Measurements from ENCODE around the gene CSNK2A1. TPM values are rescaled to one million over a fixed set of nuclear protein-coding genes. Genes with fewer than 3 reads are reported as not detected.
"Not testable (repeated sequence)": the region's sequence is repeated elsewhere in the genome, so short reads cannot be mapped to it uniquely, and the experiment has no call there.

The CSNK2A1 gene
- total RNA-seq, 2 experiments from 2014 or later, result 111 to 124 TPM

GRCh38 chr20:481167-481566 lies 62.4 kb downstream of the CSNK2A1 start:
- DNase-seq (no peak), ATAC-seq (no peak)
- H3K27ac Mint-ChIP-seq, result no peak overlapping the region
- H3K4me1 Mint-ChIP-seq, result peaks cover 9% of the 10 kb centered on the region
- H3K4me3 Mint-ChIP-seq, result no peak overlapping the region
- H3K9me3 Mint-ChIP-seq (ENCODE audit: low read depth), result no peaks in the 10 kb centered on the region
- no peaks in the 10 kb centered on the region for H3K27me3 Mint-ChIP-seq
- H3K36me3 Mint-ChIP-seq, result peaks cover 29% of the 10 kb centered on the region
- CTCF ChIA-PET, result interaction anchor here (1.0 to 6.5 kb wide), 2 partner anchors 42 to 126 kb away, joined by 3 to 64 read pairs; no protein-coding TSS in a partner anchor

- H3K4me1 Mint-ChIP-seq, result peaks cover 9% of the 10 kb centered on the region
- ATAC-seq (no peak), DNase-seq (no peak)
- peaks cover 25% of the 10 kb centered on the region for H3K36me3 Mint-ChIP-seq
- no peaks in the 10 kb centered on the region for H3K27me3 Mint-ChIP-seq
- H3K27ac Mint-ChIP-seq, result no peak overlapping the region
- no peaks in the 10 kb centered on the region for H3K9me3 Mint-ChIP-seq (ENCODE audit: low read depth)
- CTCF ChIA-PET, result interaction anchor here (1.2 to 6.5 kb wide), 4 partner anchors 13 to 125 kb away, joined by 3 to 64 read pairs (median 9); no protein-coding TSS in a partner anchor
- H3K4me3 Mint-ChIP-seq, result no peak overlapping the region
Observed at GRCh38 chr20:480044-480443, 63.5 kb downstream of the CSNK2A1 start.

DNA sequence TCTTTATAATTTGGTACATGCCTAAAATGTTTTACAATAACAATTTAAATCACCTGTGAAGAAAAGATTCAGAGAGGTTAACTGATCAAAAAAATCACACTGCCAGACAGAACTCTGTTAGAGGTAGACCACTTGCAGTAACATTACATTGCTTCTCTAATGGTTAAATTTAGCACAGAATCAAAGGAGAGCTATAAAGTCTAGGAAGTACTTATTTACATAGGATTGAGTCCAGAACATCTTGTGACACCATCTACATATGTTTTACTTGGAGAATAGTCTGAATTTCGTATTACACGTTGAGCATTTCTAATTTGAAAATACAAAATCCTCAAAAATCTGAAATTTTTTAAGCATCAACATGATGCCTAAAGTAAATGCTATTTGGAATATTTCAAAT lies 64.1 kb downstream of the CSNK2A1 start:
- no peak for DNase-seq
- Mint-ChIP-seq H3K9me3 (ENCODE audit: low read depth) (no peaks in the 10 kb centered on the region), H3K36me3 (peaks cover 25% of the 10 kb centered on the region), H3K4me1 (peaks cover 9% of the 10 kb centered on the region), H3K27me3 (no peaks in the 10 kb centered on the region), H3K27ac (no peak overlapping the region), H3K4me3 (no peak overlapping the region)
- CTCF ChIA-PET, result interaction anchor here (1.2 to 6.5 kb wide), 4 partner anchors 13 to 125 kb away, joined by 3 to 64 read pairs (median 9); no protein-coding TSS in a partner anchor
- no peak for ATAC-seq

- DNase-seq (no peak), ATAC-seq (peak; percentile 81)
- no peaks in the 10 kb centered on the region for H3K9me3 Mint-ChIP-seq (ENCODE audit: low read depth)
- H3K36me3 Mint-ChIP-seq, result peaks cover 25% of the 10 kb centered on the region
- no peak overlapping the region for H3K4me3 Mint-ChIP-seq
- peak overlapping the region; percentile 10 for H3K27ac Mint-ChIP-seq
- peaks cover 9% of the 10 kb centered on the region for H3K4me1 Mint-ChIP-seq
- no peaks in the 10 kb centered on the region for H3K27me3 Mint-ChIP-seq
- CTCF ChIA-PET, result interaction anchor here (0.6 to 6.5 kb wide), 7 partner anchors 14 to 155 kb away, joined by 3 to 64 read pairs (median 5); no protein-coding TSS in a partner anchor
Observed at GRCh38 chr20:478949-479429, 64.6 kb downstream of the CSNK2A1 start.

DNA sequence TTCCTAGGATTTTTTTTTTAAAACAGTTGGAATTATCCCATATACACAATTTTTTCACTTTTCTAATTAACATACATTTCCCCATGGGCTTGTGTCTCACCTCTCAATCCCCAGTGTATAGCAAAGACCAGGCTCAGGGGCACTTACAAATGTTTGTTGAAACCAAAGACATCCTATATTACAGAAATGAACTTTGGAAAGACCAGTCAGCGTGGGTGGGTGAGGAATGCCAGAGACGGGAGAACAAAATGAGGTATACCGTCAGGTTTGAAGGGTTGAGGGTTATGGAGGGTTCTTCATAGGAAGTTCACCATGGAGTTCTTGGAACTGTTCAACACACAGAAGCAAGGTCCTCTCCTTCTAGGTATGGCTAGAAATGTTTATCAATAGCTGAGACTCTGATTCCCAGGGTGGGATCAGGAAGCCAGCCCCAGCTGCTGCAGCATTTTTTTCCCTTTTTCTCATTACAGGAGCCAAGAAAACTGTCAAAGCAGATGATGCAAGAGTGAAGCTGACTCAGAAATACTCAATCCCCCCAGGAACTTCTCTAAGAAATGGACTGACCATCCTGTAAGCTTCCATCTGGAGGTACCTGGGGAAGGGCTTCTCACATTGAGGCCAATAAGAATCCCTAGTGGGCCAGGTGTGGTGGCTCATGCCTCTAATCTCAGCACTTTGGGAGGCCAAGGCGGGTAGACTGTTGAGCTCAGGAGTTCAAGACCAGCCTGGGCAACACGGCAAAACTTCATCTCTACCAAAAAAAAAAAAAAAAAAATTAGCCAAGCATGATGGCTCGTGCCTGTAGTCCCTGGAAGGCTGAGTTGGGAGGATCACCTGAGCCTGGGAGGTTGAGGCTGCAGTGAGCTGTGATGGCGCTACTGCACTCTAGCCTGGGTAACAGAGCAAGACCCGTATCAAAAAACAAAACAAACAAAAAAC lies 65.3 kb downstream of the CSNK2A1 start:
- H3K36me3 Mint-ChIP-seq, result peaks cover 24% of the 10 kb centered on the region
- H3K27me3 Mint-ChIP-seq, result no peaks in the 10 kb centered on the region
- DNase-seq (no peak), ATAC-seq (peak; percentile 14)
- no peak overlapping the region for H3K4me3 Mint-ChIP-seq
- H3K9me3 Mint-ChIP-seq (ENCODE audit: low read depth), result no peaks in the 10 kb centered on the region
- CTCF ChIA-PET, result interaction anchor here (0.6 to 6.5 kb wide), 8 partner anchors 14 to 154 kb away, joined by 3 to 64 read pairs (median 4); no protein-coding TSS in a partner anchor
- peak overlapping the region; percentile 10 for H3K27ac Mint-ChIP-seq
- H3K4me1 Mint-ChIP-seq, result peaks cover 9% of the 10 kb centered on the region

DNA sequence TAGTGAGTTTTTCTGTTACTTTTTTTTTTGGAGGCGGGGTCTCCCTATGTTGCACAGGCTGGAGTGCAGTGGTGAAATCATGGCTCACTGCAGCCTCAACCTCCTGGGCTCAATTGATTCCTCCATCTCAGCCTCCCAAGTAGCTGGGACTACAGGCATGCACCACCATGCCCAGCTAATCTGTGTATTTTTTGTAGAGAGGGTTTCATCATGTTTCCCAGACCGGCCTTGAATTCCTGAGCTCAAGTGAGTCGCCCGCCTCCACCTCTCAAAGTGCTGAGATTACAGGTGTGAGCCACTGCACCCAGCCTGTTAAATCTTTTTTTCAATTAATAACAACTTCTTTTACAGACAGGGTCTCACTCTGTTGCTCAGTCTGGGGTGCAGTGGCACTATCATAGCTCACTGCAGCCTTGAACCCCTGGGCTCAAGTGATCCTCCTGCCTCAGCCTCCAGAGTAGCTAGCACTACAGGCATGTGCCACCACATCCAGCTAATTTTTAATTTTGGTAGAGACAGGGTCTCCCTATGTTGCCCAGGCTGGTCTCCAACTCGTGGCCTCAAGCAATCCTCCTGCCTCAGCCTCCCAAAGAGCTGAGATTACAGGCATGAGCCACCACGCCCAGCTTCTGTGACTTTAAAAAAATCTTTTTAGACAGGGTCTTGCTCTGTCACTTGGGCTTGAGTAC lies 66.9 kb downstream of the CSNK2A1 start:
- H3K27me3 Mint-ChIP-seq, result not testable (repeated sequence)
- peaks cover 30% of the 10 kb centered on the region for H3K36me3 Mint-ChIP-seq

DNA sequence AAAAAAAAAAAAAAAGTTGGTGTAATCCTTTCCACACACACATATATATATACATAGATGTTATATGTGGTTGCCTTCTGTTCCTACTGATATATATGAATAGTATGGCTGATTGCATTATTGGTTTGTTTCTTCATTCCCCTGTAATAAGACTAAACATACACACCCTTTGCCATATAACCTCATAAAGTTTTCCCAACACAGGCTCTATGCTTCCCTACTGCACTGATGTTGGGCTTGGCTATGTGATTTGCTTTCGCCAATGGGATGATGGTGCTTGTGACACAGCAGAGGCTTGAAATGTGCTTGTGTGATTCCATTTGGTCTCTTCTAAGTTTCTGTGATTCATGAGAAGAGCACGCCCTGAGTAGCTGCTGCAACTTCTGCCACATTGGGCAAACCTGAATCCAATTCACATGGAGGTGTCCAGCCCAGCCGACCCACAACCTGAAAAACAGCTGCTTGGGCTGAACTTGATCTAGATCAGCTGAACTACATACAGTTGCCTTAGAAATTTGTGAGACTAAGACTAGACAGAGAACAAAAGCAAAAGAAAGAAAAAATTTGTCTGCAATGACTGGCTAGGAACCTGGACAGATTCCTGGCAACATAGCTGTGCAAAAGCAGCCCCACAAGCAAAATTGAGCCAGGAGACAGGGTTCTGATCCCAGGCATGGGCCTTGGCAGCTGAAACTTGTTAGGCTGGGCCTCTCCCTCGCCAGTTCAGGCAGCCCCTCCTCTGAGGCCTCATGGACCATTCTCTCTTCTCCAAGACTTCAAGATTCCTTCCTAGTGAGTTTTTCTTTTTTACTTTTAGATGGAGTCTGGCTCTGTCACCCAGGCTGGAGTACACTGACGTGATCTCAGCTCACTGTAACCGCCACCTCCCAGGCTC lies 67.9 kb downstream of the CSNK2A1 start:
- Mint-ChIP-seq H3K4me3 (no peak overlapping the region), H3K27me3 (no peaks in the 10 kb centered on the region), H3K9me3 (ENCODE audit: low read depth) (no peaks in the 10 kb centered on the region), H3K36me3 (peaks cover 30% of the 10 kb centered on the region), H3K4me1 (peaks cover 5% of the 10 kb centered on the region), H3K27ac (no peak overlapping the region)
- CTCF ChIA-PET, result interaction anchor here (1.4 to 6.5 kb wide), 2 partner anchors 14 to 121 kb away, joined by 6 to 64 read pairs; partner anchors contain the start of gene TBC1D20
- DNase-seq (no peak), ATAC-seq (no peak)

More for the DNA sequence above, 66.9 kb downstream of the CSNK2A1 start:
- DNase-seq; ATAC-seq; H3K27ac Mint-ChIP-seq; H3K4me3 Mint-ChIP-seq; H3K4me1 Mint-ChIP-seq; H3K9me3 Mint-ChIP-seq (ENCODE audit: low read depth): not testable (repeated sequence)
- CTCF ChIA-PET, result interaction anchor here (0.9 to 6.5 kb wide), 6 partner anchors 10 to 122 kb away, joined by 3 to 64 read pairs (median 5); partner anchors contain the start of gene TBC1D20

DNA sequence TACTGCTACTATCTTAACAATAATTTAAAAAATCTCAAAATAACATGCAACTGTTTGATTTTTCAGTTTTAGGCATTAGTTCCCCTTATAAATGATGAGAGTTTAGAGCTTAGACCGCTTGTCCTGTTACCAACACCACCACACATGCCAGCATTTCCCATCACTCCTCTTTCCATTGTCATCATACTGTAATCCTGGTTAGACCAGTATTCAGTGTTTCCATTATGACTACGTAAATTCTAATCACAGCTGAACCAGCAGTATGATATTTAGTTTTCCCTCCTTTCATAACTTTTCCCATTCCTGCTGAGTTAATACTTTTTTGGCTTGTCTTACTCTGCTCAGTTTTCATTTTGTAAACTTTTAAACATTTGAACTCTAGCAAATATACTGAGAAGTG lies 69.0 kb downstream of the CSNK2A1 start:
- Mint-ChIP-seq H3K9me3 (ENCODE audit: low read depth) (peaks cover 3% of the 10 kb centered on the region), H3K4me1 (peaks cover 5% of the 10 kb centered on the region), H3K27me3 (no peaks in the 10 kb centered on the region), H3K4me3 (no peak overlapping the region), H3K36me3 (peaks cover 31% of the 10 kb centered on the region), H3K27ac (no peak overlapping the region)
- ATAC-seq (no peak), DNase-seq (no peak)
- CTCF ChIA-PET, result interaction anchor here (1.2 kb wide), 1 partner anchor 109 kb away, joined by 3 read pairs; no protein-coding TSS in a partner anchor

DNA sequence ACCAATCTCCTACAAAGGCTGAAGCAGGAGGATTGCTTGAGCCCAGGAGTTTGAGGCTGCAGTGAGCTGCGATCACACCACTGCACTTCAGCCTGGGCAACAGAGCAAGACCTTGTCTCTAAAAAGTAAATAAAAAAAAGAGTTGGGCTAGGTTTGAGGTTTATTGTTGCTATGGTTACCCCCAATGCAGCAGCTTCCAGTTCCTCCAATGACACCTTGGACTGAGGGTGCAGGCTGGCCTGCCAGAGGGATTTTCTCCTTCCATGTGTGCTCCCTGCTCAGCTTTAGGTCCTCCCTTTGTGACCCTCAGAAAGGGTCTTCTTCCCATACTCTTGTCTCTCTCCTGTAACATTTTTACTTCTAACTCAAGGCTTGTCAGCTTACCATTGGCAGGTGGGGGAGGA lies 70.7 kb downstream of the CSNK2A1 start:
- peaks cover 26% of the 10 kb centered on the region for H3K36me3 Mint-ChIP-seq
- no peaks in the 10 kb centered on the region for H3K4me1 Mint-ChIP-seq
- DNase-seq, result no peak
- no peak for ATAC-seq
- peaks cover 2% of the 10 kb centered on the region for H3K27me3 Mint-ChIP-seq
- H3K4me3 Mint-ChIP-seq, result no peak overlapping the region
- no peak overlapping the region for H3K27ac Mint-ChIP-seq
- peaks cover 10% of the 10 kb centered on the region for H3K9me3 Mint-ChIP-seq (ENCODE audit: low read depth)
- CTCF ChIA-PET, result interaction anchor here (1.4 kb wide), 1 partner anchor 119 kb away, joined by 4 read pairs; no protein-coding TSS in a partner anchor

DNA sequence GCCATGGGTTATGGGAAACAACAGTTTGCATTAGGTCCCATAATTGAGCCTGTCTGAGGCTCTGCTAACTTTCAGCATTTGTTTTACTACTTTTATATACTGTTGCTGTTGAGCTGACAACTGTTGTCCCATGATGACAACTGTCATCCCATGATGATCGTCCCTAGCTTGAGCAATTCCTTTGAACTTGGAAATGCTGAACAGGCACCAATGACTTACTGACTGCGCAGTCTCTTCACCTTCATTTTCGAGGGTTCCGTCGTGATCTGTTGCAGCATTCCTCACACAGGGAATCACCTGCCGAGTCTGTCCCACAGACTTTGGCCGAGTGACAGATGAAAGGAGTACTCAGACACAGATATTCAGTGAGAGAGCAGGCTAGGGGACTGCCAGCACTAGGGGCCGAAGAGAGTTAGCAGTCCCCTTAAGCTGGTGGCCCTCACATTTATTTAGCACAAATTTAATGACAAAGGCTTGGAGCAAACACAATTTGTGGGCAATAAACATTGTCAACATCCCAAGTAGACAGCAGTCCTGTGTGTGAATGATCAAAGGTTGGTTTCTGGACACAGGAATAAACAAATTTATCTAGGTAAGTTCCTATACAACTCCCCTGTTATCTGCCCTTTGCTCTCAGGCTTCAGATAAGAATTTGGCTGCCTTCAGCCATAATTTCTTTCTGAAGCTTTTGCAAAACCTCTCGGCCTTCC lies 71.3 kb downstream of the CSNK2A1 start:
- DNase-seq, result no peak
- Mint-ChIP-seq H3K27ac (no peak overlapping the region), H3K9me3 (ENCODE audit: low read depth) (peaks cover 12% of the 10 kb centered on the region), H3K36me3 (peaks cover 27% of the 10 kb centered on the region), H3K27me3 (peaks cover 2% of the 10 kb centered on the region), H3K4me3 (no peak overlapping the region), H3K4me1 (no peaks in the 10 kb centered on the region)
- ATAC-seq, result no peak
- CTCF ChIA-PET, result interaction anchor here (1.4 to 2.0 kb wide), 2 partner anchors 118 kb away, joined by 4 to 11 read pairs; no protein-coding TSS in a partner anchor

DNA sequence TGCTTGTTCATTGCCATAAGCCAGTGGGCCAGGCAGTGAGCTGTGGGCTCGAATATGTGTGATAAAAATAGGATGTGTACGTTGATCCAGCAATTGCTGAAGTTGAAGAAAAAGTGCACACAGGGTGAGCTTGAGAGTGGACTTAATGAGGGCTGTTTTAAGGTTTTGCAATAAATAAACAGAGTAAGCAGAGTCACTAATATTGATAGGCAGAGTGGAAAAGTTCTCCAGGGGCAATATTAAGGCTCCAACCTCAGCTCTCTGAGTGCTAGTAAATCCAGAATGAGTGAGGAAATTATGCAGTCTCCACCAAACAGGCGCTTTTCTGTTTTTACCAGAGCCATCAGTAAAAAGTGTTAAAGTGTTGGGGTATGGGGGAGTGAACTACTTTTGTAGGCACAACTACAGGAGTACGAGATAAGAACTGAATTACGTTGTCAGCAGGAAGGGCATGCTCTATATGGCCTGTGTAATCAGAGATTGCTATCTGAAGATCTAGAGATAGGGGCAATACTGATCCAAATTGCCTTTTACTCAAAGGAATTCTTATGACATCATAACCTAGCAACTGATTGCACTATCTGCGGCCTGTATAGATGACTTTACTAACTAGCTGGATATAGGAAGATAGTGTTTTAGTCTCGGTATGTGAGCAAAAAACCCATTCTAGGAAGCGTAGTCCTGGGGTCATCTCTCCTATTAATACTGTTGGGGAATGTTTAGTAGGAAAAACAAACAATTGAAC lies 73.7 kb downstream of the CSNK2A1 start:
- DNase-seq (no peak), ATAC-seq (no peak)
- CTCF ChIA-PET, result interaction anchor here (0.8 to 2.0 kb wide), 2 partner anchors 115 kb away, joined by 5 to 11 read pairs; no protein-coding TSS in a partner anchor
- Mint-ChIP-seq H3K27me3 (peaks cover 5% of the 10 kb centered on the region), H3K36me3 (peaks cover 25% of the 10 kb centered on the region), H3K4me1 (no peaks in the 10 kb centered on the region), H3K27ac (no peak overlapping the region), H3K4me3 (no peak overlapping the region), H3K9me3 (ENCODE audit: low read depth) (peaks cover 16% of the 10 kb centered on the region)
